GM18909 (cell line): ENCODE results near the gene RASA3.
A peak's percentile ranks its signal among the peaks of the same experiment; 100 is the strongest.

Experiments used
- ATAC-seq: cut with Tn5 transposase; IDR thresholded peaks from one replicate; pipeline ENCODE4 v1.9.1; 2021; ENCODE audit warnings: mild to moderate bottlenecking; ENCODE audit not compliant: unreplicated experiment, poor library complexity

Gene RASA3

GRCh38 chr13:113965383-113965874 is 167.0 kb downstream of the RASA3 start:
- no peak for ATAC-seq

- ATAC-seq = no peak
Observed at GRCh38 chr13:113964251-113964995, 168.0 kb downstream of the RASA3 start.

- no peak for ATAC-seq
Observed at GRCh38 chr13:113963376-113963775, 169.0 kb downstream of the RASA3 start.

- ATAC-seq = no peak
Observed at GRCh38 chr13:113962975-113963374, 169.4 kb downstream of the RASA3 start.

- no peak for ATAC-seq
Observed at GRCh38 chr13:113962386-113962785, 170.0 kb downstream of the RASA3 start.

- ATAC-seq = no peak
Observed at GRCh38 chr13:113960276-113960948, 172.0 kb downstream of the RASA3 start.

GRCh38 chr13:113959198-113959597 is 173.2 kb downstream of the RASA3 start:
- no peak for ATAC-seq

GRCh38 chr13:113958373-113958772 is 174.1 kb downstream of the RASA3 start:
- no peak for ATAC-seq

GRCh38 chr13:113956571-113956970 is 175.9 kb downstream of the RASA3 start:
- ATAC-seq = no peak

GRCh38 chr13:113955691-113956090 is 176.7 kb downstream of the RASA3 start:
- no peak for ATAC-seq

- ATAC-seq = no peak
Observed at GRCh38 chr13:113955235-113955634, 177.2 kb downstream of the RASA3 start.

GRCh38 chr13:113954046-113954835 is 178.2 kb downstream of the RASA3 start:
- no peak for ATAC-seq

GRCh38 chr13:113953561-113953960 is 178.9 kb downstream of the RASA3 start:
- no peak for ATAC-seq

GRCh38 chr13:113952983-113953520 is 179.4 kb downstream of the RASA3 start:
- no peak for ATAC-seq

- no peak for ATAC-seq
Observed at GRCh38 chr13:113952151-113952982, 180.1 kb downstream of the RASA3 start.

- ATAC-seq = peak; percentile 80
Observed at GRCh38 chr13:113951246-113951999, 181.0 kb downstream of the RASA3 start.

GRCh38 chr13:113950451-113951245 is 181.8 kb downstream of the RASA3 start:
- peak; percentile 31 for ATAC-seq

- no peak for ATAC-seq
Observed at GRCh38 chr13:113949546-113949945, 182.9 kb downstream of the RASA3 start.
